ENCODE results near the gene GDAP1L1.
A peak's percentile ranks its signal among the peaks of the same experiment; 100 is the strongest.
"Not testable (repeated sequence)": the region's sequence is repeated elsewhere in the genome, so short reads cannot be mapped to it uniquely, and the experiment has no call there.

The GDAP1L1 gene

GRCh38 chr20:44221368-44221954, 25.6 kb upstream of the GDAP1L1 start:
- no peak for DNase-seq

GRCh38 chr20:44222027-44222426, 25.1 kb upstream of the GDAP1L1 start:
- no peak for DNase-seq

GRCh38 chr20:44222633-44223368, 24.3 kb upstream of the GDAP1L1 start:
- DNase-seq, result no peak

GRCh38 chr20:44223721-44224120, 23.4 kb upstream of the GDAP1L1 start:
- no peak for DNase-seq

GRCh38 chr20:44224637-44225036, 22.5 kb upstream of the GDAP1L1 start:
- no peak for DNase-seq

- no peak for DNase-seq
Measured at GRCh38 chr20:44228465-44229258, 18.4 kb upstream of the GDAP1L1 start.

GRCh38 chr20:44231193-44231592, 15.9 kb upstream of the GDAP1L1 start:
- no peak for DNase-seq

GRCh38 chr20:44231713-44232468, 15.2 kb upstream of the GDAP1L1 start:
- DNase-seq, result no peak

- not testable (repeated sequence) for DNase-seq
Measured at GRCh38 chr20:44232469-44232856, 14.6 kb upstream of the GDAP1L1 start.

- DNase-seq, result no peak
Measured at GRCh38 chr20:44233436-44234016, 13.6 kb upstream of the GDAP1L1 start.

GRCh38 chr20:44234566-44235317, 12.4 kb upstream of the GDAP1L1 start:
- no peak for DNase-seq

- DNase-seq, result no peak
Measured at GRCh38 chr20:44235702-44236101, 11.4 kb upstream of the GDAP1L1 start.

GRCh38 chr20:44236840-44237239, 10.3 kb upstream of the GDAP1L1 start:
- DNase-seq, result not testable (repeated sequence)

GRCh38 chr20:44241796-44242195, 5.3 kb upstream of the GDAP1L1 start:
- DNase-seq, result no peak

- DNase-seq, result no peak
Measured at GRCh38 chr20:44245977-44246376, 1.1 kb upstream of the GDAP1L1 start.

- peak; percentile 61 for DNase-seq
Measured at GRCh38 chr20:44247586-44248409, 690 bp downstream of the GDAP1L1 start.

- no peak for DNase-seq
Measured at GRCh38 chr20:44248410-44248759, 1.3 kb downstream of the GDAP1L1 start.

GRCh38 chr20:44251284-44251683, 4.2 kb downstream of the GDAP1L1 start:
- no peak for DNase-seq

GRCh38 chr20:44253528-44253927, 6.4 kb downstream of the GDAP1L1 start:
- DNase-seq, result no peak

- no peak for DNase-seq
Measured at GRCh38 chr20:44254073-44254472, 7.0 kb downstream of the GDAP1L1 start.

GRCh38 chr20:44255942-44256341, 8.8 kb downstream of the GDAP1L1 start:
- no peak for DNase-seq
